Activated T-helper 1 cell treated with anti-CD3 and anti-CD28 coated beads, Interleukin-2, amount 50 U/mL, for 16 hours (primary cell): ENCODE measurements around the gene DDAH2.
"Not testable (repeated sequence)": the region's sequence is repeated elsewhere in the genome, so short reads cannot be mapped to it uniquely, and the experiment has no call there.

Experiments used
- DNase-seq, 2 donors: peaks; one replicate each; pipeline ENCODE4 v3.0.0-alpha.2; 2020; ENCODE audit warnings: low read depth in 1 of 2, low spot score in 1 of 2

Gene DDAH2

GRCh38 chr6:31715022-31715958 is 13.8 kb downstream of the DDAH2 start, which contains the start of gene LY6G6D:
TSS of gene LY6G6D (plus strand) at chr6:31715348. CDS start at chr6:31715356, 8 bp downstream.
- no peak for DNase-seq

GRCh38 chr6:31713991-31714684 is 15.0 kb downstream of the DDAH2 start:
- DNase-seq: no peak

- DNase-seq: no peak
These were observed 15.6 kb downstream of the DDAH2 start for GRCh38 chr6:31713465-31713864.

GRCh38 chr6:31712296-31712695 is 16.8 kb downstream of the DDAH2 start:
- no peak for DNase-seq

GRCh38 chr6:31711233-31711632 is 17.9 kb downstream of the DDAH2 start:
- no peak for DNase-seq

- DNase-seq: no peak
These were observed 18.4 kb downstream of the DDAH2 start for GRCh38 chr6:31710523-31711219.

GRCh38 chr6:31709157-31709556 is 19.9 kb downstream of the DDAH2 start:
- DNase-seq: not testable (repeated sequence)

GRCh38 chr6:31708224-31708623 is 20.9 kb downstream of the DDAH2 start:
- no peak for DNase-seq

GRCh38 chr6:31707701-31708100 is 21.4 kb downstream of the DDAH2 start:
- DNase-seq: no peak

- DNase-seq: no peak
These were observed 22.5 kb downstream of the DDAH2 start, which contains the start of gene LY6G6F for GRCh38 chr6:31706599-31706998. TSS of gene LY6G6F (plus strand) at chr6:31706866. CDS start at chr6:31706907, 41 bp downstream.

- DNase-seq: no peak
These were observed 23.2 kb downstream of the DDAH2 start for GRCh38 chr6:31705931-31706330.

- peak; percentile 93 to 95 for DNase-seq
These were observed 26.0 kb downstream of the DDAH2 start, which contains the start of gene ABHD16A for GRCh38 chr6:31702819-31703716. TSS of gene ABHD16A (minus strand) at chr6:31703324. CDS start at chr6:31703281, 43 bp downstream.

GRCh38 chr6:31702405-31702818 is 26.7 kb downstream of the DDAH2 start:
- DNase-seq: no peak

GRCh38 chr6:31701666-31702404 is 27.3 kb downstream of the DDAH2 start:
- DNase-seq: no peak

GRCh38 chr6:31700740-31701401 is 28.2 kb downstream of the DDAH2 start:
- no peak for DNase-seq

- no peak for DNase-seq
These were observed 31.5 kb downstream of the DDAH2 start for GRCh38 chr6:31697555-31697954.

- DNase-seq: no peak
These were observed 35.6 kb downstream of the DDAH2 start for GRCh38 chr6:31693535-31693934.

GRCh38 chr6:31692886-31693285 is 36.2 kb downstream of the DDAH2 start:
- DNase-seq: no peak

GRCh38 chr6:31692353-31692752 is 36.7 kb downstream of the DDAH2 start:
- DNase-seq: no peak
